Suppressor macrophage (primary cell): ENCODE data around the gene FXYD6.

Experiments used
- DNase-seq, 4 experiments: peaks; one replicate each; pipeline ENCODE4 v3.0.0-alpha.2; 2020 to 2022

FXYD6 gene

DNA sequence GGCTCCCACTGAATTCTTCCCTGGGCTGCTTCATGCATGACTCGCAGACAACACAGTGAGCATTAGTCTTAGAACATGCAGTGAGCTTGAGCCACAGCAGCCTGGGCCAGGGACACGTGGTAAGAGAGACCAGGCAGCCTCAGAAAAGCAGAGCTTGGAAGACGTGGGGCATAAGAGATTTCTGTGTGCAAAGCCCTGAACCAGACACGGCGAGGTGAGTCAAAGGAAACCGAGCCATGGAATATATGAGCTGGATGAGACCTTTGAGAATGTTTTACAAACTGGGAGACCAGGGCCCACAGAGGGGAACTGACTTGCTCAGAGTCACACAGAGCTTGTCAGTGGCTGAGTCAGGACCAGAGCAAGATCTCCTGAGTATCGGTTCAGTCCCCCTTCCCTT lies 8.5 kb upstream of the FXYD6 start:
- DNase-seq: no peak

DNA sequence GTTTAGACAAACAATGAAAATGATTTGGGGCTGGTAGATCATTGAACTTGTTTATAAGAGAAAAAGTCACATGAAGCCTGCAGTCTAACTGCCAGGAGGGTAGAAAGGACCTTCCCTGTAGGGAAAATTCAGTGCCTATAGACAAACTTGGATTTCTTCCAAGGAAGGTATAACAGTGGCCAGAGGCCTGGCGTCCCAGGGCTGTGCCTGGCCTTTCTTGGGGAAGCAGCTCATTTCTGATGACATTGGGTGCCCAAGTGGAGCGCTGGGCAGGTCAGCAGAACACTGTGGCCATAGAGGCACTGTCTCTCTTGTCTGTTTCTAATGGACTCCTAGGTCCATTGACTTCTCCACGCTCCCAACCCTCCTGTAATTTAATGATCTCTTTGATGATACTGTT lies 6.6 kb upstream of the FXYD6 start:
- no peak for DNase-seq

DNA sequence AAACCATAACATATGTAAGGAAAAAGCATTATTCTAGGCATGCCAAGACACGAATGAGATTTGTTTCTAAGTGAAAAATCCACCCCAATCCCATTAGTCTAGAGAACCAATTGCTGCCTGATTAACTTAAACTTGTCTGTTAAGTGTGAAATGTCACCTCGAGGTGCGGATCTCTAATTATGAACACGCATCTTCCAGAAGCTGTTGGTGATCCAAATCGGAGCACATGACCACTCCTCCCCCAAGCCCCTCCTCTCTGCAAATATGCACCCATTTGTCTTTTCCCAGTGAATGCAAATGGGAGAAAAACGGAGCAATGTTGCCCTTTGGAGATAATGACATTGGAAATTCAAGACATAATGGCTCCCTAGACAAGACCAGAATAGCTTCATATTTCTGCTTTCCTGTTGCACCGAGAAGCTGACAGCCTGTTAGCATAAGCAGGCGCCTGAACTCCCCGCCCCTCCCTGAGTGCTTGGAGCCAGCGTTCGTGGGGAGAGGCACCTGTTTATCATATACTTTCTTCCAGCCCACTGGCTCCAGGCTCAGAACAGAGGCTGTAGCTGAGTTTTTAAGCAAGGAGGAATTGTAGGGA lies 6.0 kb upstream of the FXYD6 start:
- DNase-seq: no peak

DNA sequence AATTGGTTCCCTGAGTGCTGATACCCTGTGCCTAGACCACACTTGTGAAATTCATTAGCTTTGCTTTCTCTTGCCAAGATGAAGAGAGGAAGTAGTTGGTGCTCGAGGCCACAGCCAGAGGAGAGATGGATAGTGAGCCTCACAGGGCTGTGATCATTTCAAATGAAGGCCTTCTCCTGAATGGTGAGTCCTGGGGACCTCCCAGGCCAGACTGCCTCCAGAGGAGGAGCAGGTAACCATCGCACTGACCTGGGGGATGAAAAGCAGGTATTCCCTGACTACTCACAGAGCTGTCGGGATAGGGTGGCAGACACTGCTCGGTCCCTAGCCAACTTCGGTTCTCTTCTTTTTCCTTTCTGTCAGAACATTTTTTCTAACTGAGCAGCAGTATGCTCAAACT lies 4.8 kb upstream of the FXYD6 start:
- peak in 2 of 4 experiments; percentile 30 to 37 for DNase-seq

DNA sequence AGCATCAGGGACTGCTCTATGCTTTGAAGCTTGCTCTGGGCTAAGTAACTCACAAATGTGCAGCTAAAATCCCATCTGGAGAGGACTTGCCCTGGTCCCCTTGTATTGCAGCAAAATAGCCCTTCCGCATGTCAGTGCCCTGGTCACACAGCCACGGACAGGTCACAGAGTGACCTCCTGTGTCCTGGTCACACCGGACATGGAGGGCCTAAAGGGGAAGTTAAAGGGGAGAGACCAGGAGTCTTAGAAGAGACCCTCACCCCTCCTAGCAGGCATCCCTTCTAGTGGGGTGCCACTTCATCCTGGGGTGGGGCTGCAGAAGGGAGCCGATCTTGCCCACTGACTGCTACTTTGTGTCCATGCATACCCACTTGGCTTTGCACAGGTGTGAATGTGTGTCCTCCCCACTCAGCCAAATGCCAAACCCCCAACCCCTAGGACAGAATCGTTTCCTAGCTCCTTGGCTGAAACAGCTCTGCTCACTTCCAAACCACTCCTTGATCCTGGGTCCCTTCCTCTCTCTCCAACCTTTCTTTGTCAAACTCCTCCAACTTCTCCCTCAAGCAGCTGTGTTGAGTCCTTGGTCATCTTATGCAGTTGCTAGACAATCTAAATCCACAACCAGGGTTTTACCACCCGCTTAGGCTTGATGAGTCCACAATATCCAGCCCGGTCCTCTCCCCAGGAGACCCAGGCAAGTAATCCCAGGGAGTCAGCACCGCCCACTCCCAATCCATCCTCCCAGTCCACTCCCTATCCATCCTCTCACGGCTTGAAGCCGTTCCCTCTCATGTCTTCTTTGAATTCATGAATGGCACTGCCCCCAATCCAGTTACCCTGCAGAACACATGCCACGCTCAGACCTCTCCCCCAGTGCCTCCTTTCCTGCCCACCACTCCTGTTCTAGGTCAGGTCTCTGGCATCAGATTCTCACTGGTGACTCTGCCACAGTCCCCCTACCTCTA lies 3.3 kb upstream of the FXYD6 start:
- DNase-seq: no peak

DNA sequence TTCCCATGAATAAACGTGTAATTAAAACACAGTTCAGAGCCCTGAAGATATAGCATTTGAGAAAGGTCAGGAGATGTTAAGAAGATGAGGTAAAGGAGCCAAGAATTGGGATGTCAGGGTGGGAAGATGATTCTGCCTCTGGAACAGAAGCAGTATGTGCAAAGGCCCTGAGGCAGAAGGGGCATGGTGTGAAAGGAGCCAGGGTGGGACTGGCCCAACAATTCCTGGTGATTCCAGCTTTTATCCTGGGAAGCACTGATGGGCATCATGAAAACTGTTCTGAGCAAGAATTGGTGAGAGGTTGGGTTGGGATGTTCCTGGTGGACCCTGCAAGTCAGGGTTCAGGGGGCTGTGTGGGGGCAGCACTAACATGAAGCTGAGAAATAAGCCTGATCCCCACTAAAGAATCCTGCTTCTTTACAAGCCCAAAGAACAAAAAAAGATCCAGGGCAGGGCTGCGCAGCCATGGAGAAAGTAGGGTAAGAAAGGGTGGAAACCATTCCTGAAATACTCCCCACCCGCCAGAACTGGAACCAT lies 2.5 kb upstream of the FXYD6 start:
- no peak for DNase-seq

DNA sequence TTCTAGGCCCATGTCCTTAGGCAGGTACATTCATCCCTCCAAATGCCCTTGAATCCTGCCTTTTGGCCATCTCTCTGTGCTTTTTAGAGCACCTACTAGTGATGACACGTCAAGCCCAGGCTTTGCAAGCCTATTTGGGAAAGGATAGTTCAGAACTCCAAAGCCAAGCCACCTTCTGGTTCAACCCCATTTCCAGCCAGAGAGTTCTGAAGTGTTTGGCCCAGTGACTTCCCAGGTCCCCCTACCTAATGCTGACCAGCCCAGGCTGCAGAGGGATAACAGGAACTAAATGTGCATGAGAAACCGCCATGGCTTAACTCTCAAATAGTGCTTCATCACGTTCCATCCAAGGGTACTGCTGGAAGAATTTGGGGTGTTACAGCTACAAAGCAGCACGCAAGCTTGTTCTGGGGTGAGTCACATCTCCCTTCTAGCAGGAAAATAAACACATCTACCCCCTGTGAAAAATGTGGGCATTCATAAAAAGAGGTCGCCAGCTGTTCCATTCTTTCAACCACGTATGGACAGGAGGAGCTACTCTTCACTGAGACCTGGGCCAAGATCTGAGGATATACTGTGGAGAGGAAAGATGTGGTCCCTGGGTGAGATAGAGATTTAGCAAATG lies 2.0 kb upstream of the FXYD6 start:
- DNase-seq: no peak

DNA sequence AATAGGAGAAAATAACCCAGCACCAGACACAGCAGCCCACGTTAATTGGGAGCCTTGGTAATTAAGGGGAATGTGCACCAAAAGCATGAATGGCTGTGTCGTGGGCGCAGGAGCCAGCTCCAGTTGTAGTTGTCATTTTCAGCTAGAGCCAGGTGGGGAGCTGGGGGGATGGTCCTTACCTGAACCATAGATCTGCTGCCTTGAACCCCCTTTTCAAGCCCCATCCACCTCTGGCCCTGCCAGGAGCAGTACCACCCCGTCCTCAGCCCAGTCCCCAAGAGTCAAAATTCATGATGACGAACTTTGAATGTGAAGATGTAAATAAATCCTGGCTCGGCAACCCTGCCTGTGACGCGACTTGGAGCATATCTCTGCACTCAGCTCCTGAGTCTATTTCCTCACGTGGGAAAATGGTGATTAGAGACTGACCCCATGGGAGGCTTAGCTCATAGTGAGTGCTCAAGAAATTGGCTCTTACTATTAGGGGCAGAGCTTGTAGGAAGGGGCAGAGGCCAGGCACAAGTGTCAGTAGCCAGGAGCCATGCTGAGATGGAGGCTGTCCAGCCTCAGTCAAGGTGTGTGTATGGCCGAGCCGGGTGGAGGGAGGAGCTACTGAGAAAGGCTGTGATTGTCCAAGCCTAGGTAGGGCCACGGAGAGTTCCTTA lies 794 bp upstream of the FXYD6 start:
- DNase-seq: no peak

DNA sequence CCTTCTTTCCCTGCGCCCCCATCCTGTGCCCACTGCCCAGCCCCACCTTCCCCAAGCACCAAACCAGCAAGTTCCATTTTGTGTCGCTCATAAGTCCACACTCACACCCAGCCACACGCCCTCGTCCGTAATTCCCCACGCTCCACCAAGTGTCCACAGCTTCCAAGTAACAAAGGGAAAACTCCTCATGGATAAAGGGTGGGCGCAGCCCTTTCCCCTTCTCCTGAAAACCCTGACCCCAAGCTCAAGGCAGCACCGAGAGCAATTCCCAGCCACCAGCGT lies 458 bp downstream of the FXYD6 start:
- DNase-seq: no peak

DNA sequence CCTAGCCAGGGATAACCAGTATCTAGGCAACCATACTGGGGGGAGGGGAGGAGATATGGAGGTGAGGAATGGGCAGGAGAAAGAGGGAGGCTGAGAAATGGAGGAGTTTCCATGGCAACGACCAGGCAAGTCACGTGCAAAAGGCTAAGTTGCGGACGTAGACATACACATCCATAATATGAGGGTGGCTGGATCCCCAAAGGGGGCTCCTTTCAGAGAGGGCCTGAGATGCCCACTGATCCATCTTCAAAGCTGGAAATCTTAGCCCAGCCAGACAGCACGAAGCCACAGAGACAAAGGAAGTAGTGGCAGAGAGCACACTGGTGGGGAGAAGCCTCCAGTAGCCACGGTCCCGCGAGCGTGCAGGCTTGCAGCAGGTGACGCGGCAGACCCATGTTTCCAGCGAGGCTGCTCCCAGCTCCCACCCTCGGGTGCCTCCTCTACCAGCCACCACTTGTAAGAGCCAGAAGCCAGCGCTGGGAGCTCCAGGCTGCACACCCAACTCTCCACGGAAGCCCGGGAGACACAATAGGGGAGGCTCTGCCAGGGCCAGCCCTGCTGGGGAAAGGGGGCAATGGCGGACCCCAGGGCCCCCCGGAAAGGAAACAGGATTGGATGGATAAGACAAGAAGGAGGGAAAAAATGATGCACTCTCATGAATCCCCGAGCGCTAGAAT lies 938 bp downstream of the FXYD6 start:
- peak in 3 of 4 experiments; percentile 21 to 43 (median 40) for DNase-seq

DNA sequence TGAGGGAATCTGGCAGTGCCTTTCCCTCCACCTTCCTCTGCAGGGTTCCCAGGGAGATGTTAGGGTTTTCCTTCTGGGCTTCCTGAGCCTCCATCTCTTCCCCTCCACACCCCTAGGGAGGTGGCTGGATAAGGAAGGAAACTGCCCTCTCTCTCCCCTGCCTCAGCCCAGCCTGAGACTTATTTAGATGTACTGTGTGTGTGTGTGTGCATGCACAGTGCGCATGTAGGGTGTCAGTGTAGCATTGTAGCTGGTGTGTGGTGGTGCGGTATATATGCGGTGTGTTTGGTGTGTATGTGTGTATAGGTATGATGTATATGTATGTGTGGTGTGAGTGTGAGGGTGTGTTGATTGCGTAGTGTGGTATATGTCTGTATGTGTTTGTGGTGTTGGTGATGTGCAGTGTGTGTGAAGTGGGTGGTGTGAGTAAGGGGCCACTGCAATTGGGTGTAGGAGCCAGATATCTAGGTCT lies 1.5 kb downstream of the FXYD6 start:
- DNase-seq: no peak

DNA sequence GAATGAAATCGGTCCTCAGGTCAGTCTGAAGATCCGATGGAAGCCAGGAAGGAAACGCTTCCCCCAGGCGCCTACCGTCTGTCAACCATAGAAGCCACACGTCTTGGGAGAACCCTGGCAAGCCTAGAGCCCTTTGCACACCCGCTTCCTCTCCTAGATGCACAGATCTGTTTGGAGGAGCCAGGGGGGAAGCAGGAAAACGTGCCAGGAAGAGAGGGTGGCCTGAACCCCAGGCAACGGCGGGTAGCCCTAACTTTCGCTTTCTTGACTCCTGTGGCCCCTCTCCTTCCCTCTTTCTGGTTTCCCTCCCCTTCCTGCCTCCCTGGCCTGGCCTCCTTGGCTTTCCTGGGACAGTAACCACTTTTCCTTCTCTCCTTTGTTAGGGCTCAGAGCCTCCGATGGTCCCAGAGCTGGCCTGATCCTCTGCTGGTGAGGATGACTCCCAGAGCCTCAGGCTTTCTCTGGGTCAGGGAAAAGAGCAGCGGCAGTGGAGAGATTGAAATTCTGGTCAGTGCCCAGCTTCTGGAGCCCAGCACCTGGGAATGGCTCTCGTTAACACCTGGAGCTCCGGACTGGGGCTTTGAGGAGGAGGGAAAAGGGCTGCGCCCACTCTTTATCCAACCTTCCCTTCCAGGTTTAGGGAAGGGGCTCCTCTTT lies 2.1 kb downstream of the FXYD6 start:
- peak in 3 of 4 experiments; percentile 18 to 39 (median 36) for DNase-seq

DNA sequence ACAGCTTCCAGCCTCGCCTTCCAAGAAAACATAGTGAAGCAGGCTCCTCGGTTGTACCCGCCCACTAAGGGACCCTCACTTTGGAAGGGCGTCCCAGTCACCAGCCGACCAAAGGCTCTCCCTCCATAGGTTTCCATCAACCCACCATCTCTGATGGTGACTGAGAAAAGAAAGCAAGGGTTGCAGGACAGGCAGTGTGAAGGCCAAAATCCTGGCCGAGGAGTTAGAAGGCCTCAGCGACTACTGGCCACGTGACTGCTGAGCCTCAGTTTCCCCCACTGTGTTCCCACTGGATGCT lies 2.7 kb downstream of the FXYD6 start:
- no peak for DNase-seq

DNA sequence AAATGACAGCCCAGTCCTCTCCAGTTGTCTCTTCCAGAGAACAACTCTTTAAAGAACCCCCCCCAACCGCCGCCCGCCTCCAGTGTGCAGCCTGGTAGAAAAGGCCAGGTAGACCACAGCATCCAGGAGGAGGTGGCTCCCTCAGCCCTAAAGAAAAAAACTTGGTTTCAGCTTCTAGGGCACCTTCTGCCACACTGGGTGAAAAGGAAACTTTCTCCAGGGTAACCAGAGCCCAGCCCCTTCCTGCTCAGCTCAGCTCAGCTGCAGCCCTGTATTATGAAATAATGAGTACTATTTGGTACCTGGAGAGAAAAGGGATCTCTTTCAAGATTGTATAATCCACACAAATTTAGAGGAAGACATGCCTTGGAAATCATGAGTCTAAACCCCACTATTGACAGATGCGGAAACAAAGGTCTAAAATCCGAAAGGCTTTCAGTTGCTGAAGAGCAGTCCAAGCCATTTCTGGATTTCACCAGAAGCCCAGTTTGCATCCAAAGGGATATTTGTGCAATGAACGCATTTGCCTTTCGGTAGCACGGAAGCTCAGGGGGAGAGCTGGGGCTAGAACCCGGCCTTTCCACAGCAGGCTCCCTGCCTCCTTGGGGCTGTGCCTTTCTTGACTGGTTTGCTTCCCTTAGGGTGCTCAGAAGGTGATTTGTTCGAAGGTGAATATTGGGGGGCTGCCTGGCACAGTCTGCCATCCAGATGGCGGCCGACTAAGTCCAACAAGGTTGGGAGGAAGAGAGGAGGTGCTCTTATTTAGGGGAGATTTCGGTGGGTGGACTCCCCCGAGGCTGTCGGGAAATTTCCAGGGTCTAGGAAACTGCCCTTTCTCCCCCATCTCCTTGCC lies 3.3 kb downstream of the FXYD6 start:
- DNase-seq: no peak

DNA sequence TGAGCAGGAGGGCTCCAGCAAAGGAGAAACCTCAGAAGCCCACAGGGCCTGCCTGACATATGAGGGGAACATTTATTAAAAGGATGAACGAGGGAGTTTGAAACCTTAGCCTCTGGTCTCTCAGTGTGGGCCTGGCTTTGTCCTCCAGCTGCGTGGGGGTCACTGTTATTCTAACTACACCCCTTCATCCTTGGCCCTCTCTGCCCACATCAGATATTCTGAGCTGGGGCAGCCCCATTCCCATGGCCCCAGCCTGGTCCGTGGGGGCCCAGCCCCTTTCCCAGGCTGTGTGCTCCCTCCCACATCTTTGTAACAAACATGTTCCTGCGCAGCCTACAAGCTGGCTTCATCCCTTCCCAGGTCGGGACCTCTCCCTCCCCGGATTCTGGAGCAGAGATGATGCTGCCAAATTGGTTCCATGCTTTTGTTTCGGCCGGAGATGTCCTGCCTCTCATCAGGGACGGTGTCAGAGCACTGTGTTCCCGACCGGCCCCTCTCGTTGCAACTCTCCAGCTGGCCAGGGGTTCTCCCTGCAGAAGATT lies 4.0 kb downstream of the FXYD6 start:
- no peak for DNase-seq

DNA sequence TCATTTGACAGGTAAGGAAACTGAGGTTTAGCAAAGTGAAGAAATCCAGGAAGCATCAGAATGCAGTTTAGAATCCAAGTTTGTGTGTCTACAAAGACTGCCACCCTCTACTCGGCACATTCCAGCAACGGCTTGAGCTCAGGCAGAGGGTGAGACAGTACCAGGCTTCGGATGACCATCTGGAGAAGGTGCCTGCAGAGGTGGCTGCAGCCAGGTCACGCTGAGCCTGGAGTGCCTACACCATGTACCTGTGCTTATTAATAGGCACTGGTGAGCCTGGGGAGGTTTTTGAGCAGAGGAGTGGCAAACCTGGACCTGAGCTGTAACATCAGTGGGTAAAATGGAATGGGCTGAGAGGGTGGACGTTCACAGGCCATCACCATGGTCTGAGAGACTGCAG lies 4.7 kb downstream of the FXYD6 start:
- no peak for DNase-seq

DNA sequence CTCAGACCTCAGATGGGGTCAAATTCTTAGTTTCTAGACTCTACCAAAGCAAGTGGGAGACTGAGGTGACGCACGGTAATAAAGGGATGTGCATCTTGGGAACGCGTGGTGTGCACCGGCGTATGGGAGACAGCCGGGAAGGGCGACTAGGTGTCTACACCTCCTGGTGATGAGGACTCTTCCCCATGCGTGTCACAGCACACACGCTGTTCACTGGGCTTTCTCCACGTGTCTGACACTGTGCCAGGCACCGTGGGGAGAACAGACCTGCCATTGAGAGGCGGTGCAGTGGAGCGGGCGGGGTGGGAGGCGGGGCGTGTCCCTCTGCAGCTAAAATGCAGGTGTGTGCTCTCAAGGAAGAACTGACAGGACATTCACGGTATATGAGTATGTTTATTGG lies 5.3 kb downstream of the FXYD6 start:
- DNase-seq: no peak

DNA sequence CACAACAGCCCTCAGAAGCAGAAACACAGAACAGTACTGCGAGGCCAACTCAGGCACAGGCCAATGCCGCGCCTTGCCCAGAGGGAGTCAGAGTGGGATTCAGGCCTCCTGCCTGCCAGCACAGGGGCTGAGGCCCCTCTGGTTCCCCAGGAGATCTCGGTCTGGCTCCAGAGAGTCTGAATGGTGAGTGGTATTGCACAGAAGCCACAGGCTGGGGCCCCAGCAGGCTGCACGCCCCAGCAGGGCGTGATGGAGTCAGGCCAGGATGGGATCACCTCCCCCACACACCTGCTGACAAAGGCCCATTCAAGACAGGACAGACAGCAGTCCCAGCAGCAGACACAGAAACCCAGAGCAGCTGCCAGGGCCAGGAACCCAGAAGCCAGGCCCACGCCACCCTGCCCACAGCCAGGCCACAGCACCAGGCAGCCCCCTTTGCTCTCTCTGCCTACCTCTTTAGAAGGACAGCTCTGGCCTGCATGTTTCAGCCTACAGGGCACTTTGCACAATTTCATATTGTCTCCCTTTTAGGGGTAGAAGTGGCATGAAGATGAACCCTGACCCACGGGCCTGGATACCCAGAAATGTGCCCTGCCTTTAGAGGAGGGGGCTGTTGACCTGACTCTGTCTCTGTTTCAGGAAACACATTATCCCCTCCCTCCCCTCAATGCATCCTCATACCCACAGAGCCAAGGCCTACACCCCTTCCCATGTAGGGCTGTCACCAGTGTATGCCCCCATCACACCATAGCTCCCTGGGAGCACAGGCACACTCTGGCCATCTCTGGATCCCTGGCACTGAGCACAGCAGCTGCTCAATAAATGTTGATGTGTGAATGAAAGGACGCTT lies 6.1 kb downstream of the FXYD6 start:
- DNase-seq: no peak

DNA sequence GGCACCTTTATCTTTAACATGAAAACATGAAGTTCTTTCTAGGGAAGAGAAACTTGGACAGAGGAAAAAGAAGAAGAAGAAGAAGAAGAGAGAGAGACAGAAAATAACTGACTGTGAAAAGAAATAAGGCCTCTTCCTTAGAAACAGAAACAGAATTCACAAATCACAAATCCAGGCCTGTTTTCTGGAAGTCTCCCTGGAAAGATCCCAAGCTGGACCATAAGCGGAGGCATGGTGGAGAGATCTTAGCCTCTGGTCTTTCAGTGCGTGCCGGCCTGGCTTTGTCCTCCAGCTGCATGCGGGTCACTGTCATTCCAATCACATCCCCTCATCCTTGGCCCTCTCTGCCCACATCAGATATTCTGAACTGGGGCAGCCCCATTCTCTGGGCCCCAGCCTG lies 6.9 kb downstream of the FXYD6 start:
- DNase-seq: no peak
